ENCODE measurements around the gene LRP8.

The LRP8 gene

GRCh38 chr1:53371851-53372250 lies 44.0 kb upstream of the LRP8 start:
- DNase-seq (ENCODE audit: low read depth), result no peak
- no peak overlapping the region for H3K4me3 ChIP-seq (ENCODE audit: low read depth, low read length)
- no peak for TF ChIP-seq CTCF (conservative IDR thresholded peaks at IDR 0.05; ENCODE audit: low read depth, low read length)

- no peak for DNase-seq (ENCODE audit: low read depth)
- no peak for TF ChIP-seq CTCF (conservative IDR thresholded peaks at IDR 0.05; ENCODE audit: low read depth, low read length)
- H3K4me3 ChIP-seq (ENCODE audit: low read depth, low read length), result no peak overlapping the region
Measured at GRCh38 chr1:53371121-53371666, 43.3 kb upstream of the LRP8 start.

GRCh38 chr1:53370369-53370961 lies 42.6 kb upstream of the LRP8 start:
- no peak for DNase-seq (ENCODE audit: low read depth)
- TF ChIP-seq CTCF (conservative IDR thresholded peaks at IDR 0.05; ENCODE audit: low read depth, low read length), result no peak
- H3K4me3 ChIP-seq (ENCODE audit: low read depth, low read length), result no peak overlapping the region

- no peak overlapping the region for H3K4me3 ChIP-seq (ENCODE audit: low read depth, low read length)
- no peak for TF ChIP-seq CTCF (conservative IDR thresholded peaks at IDR 0.05; ENCODE audit: low read depth, low read length)
- DNase-seq (ENCODE audit: low read depth), result no peak
Measured at GRCh38 chr1:53369761-53370160, 41.9 kb upstream of the LRP8 start.

DNA sequence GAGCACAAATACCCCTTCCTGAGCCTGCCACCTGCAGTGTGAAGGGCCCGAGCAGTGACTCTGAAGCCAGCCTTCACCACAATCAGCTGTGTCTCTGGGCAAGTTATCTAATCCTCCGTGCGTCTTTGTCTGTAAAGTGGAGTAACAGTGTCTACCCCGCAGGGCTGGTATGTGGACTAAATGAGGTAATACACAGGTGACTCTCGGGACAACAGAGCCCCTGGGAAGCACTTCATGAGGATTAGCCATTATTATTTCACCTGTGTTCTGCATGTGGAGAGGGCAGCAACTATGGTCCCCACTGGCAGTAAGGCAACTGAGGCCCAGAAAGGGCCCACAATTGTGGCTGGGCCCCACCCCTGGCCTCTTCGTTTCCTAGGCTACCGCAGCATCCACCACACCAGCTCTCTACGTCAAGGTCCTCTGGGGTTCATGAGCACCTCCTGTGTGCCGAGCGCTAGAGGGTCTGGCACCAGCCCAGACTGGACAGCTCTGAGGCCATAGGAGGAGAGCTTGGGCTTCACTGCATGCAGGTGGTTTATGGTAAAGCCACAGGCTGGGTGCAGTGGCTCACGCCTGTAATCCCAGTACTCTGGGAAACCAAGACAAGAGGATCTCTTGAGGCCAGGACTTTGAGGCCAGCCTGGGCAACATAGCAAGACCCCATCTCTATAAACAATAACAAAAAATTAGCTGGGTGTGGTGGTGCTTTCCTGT lies 41.3 kb upstream of the LRP8 start:
- H3K4me3 ChIP-seq (ENCODE audit: low read depth, low read length), result no peak overlapping the region
- DNase-seq (ENCODE audit: low read depth), result no peak
- no peak for TF ChIP-seq CTCF (conservative IDR thresholded peaks at IDR 0.05; ENCODE audit: low read depth, low read length)

GRCh38 chr1:53368314-53369033 lies 40.6 kb upstream of the LRP8 start:
- DNase-seq (ENCODE audit: low read depth), result no peak

More at GRCh38 chr1:53368314-53369033, 40.6 kb upstream of the LRP8 start:
- H3K4me3 ChIP-seq (ENCODE audit: low read depth, low read length), result no peak overlapping the region
- TF ChIP-seq CTCF (conservative IDR thresholded peaks at IDR 0.05; ENCODE audit: low read depth, low read length), result no peak
